H1 (cell line): Measurements from ENCODE around the gene NPC1L1. TPM values are rescaled to one million over a fixed set of nuclear protein-coding genes. Genes with fewer than 3 reads are reported as not detected.

Experiments used
- CTCF ChIA-PET: fragments of 300-600 bp; sonication (Branson Sonifier 250); formaldehyde crosslinking; loops from one replicate; lab custom pipeline; 2021; ENCODE audit not compliant: partially characterized antibody; lab: Charles Lee
- POLR2A ChIA-PET: fragments of 300-600 bp; sonication (Branson Sonifier 250); formaldehyde crosslinking; loops from one replicate; lab custom pipeline; 2021; ENCODE audit warnings: inconsistent platforms; ENCODE audit not compliant: partially characterized antibody; lab: Charles Lee
- DNase-seq, 2 experiments: peaks; one replicate each; pipeline versions ENCODE4 v3.0.0 to v3.0.0-alpha.2; 2010 to 2022; ENCODE audit warnings: low spot score in 2 of 2, low read depth in 1 of 2, mixed read lengths in 1 of 2
- FAIRE-seq: peaks from 2 replicates; lab custom pipeline; 2011; peaks lifted over from hg19 to GRCh38; lab: Jason Lieb, UNC
- H2AFZ ChIP-seq: 2 replicates; pipeline ENCODE4 v1.8.1; 2012; ENCODE audit warnings: low read length, inconsistent platforms
- H2AK5ac ChIP-seq: 2 replicates; pipeline ENCODE4 v1.6.1; 2013; ENCODE audit warnings: low read depth, low read length
- H2BK120ac ChIP-seq: replicated peaks from 2 replicates; pipeline ENCODE3; 2013; ENCODE audit warnings: low read depth, low read length, inconsistent platforms
- H2BK12ac ChIP-seq: 2 replicates; pipeline ENCODE4 v1.6.1; 2013; ENCODE audit warnings: low read depth, low read length
- H2BK15ac ChIP-seq: 2 replicates; pipeline ENCODE4 v1.6.1; 2013; ENCODE audit warnings: low read length
- H2BK20ac ChIP-seq: 2 replicates; pipeline ENCODE4 v1.6.1; 2013; ENCODE audit warnings: low read length
- H2BK5ac ChIP-seq: 2 replicates; pipeline ENCODE4 v1.6.1; 2013; ENCODE audit warnings: low read depth, low read length
- H3K14ac ChIP-seq: 2 replicates; pipeline ENCODE4 v1.6.1; 2013; ENCODE audit warnings: inconsistent platforms; ENCODE audit not compliant: insufficient read length
- H3K18ac ChIP-seq: 2 replicates; pipeline ENCODE4 v1.6.1; 2013; ENCODE audit warnings: low read length; ENCODE audit errors: extremely low read depth
- H3K23ac ChIP-seq: 2 replicates; pipeline ENCODE4 v1.6.1; 2013; ENCODE audit warnings: inconsistent platforms; ENCODE audit not compliant: insufficient read length
- H3K23me2 ChIP-seq: 2 replicates; pipeline ENCODE4 v1.6.1; 2013; ENCODE audit warnings: low read depth, low read length
- H3K27ac ChIP-seq: 2 replicates; pipeline ENCODE4 v1.6.1; 2011; ENCODE audit warnings: low read depth, low read length, inconsistent platforms
- H3K27me3 ChIP-seq, 4 experiments: replicated peaks in 1 of 4; 1 replicate in 1 of 4; 2 replicates in 3 of 4; pipeline versions ENCODE4 v1.6.1 to v1.8.1; 2011 to 2013; ENCODE audit warnings: low read length in 3 of 4, mild to moderate bottlenecking in 3 of 4, inconsistent platforms in 2 of 4, mixed read lengths in 2 of 4, moderate library complexity in 1 of 4; ENCODE audit not compliant: control insufficient read depth in 3 of 4, insufficient read depth in 3 of 4; ENCODE audit errors: extremely low read depth in 1 of 4
- H3K36me3 ChIP-seq, 4 experiments: 2 replicates each; pipeline versions ENCODE4 v1.6.1 to v1.8.1; 2011 to 2013; ENCODE audit warnings: mild to moderate bottlenecking in 4 of 4, low read length in 3 of 4, moderate library complexity in 2 of 4, control low read depth in 1 of 4, inconsistent platforms in 1 of 4; ENCODE audit not compliant: insufficient read depth in 4 of 4, control insufficient read depth in 2 of 4
- H3K4ac ChIP-seq: replicated peaks from 2 replicates; pipeline ENCODE3; 2013; ENCODE audit warnings: low read length, low read depth, mixed read lengths, inconsistent platforms; ENCODE audit not compliant: insufficient read length
- H3K4me1 ChIP-seq, 4 experiments: replicated peaks in 1 of 4; 1 replicate in 1 of 4; 2 replicates in 3 of 4; pipeline versions ENCODE4 v1.6.1 to v1.8.1; 2011 to 2013; ENCODE audit warnings: low read length in 3 of 4, inconsistent platforms in 2 of 4, mixed read lengths in 1 of 4; ENCODE audit not compliant: insufficient read depth in 4 of 4, control insufficient read depth in 3 of 4
- H3K4me2 ChIP-seq, 2 experiments: 2 replicates each; pipeline versions ENCODE4 v1.6.1 to v1.8.1; 2011 to 2013; ENCODE audit warnings: low read depth in 2 of 2, low read length in 2 of 2, control low read depth in 1 of 2, inconsistent platforms in 1 of 2, mild to moderate bottlenecking in 1 of 2; ENCODE audit not compliant: insufficient read depth in 1 of 2
- H3K4me3 ChIP-seq, 4 experiments: fragments of 200-600, 300-600 bp in 1 of 4; sonication (generic), shearing (Covaris generic), sonication (Bioruptor Twin) in 1 of 4; 2 replicates each; pipeline versions ENCODE4 v1.5.1 to v1.8.1; 2011 to 2016; ENCODE audit warnings: low read length in 4 of 4, low read depth in 3 of 4, control low read depth in 2 of 4, inconsistent platforms in 2 of 4, mild to moderate bottlenecking in 2 of 4, mixed read lengths in 1 of 4, moderate library complexity in 1 of 4; ENCODE audit not compliant: insufficient read depth in 2 of 4; ENCODE audit errors: extremely low read depth in 1 of 4
- H3K56ac ChIP-seq: replicated peaks from 2 replicates; pipeline ENCODE3; 2013; ENCODE audit warnings: low read depth, mild to moderate bottlenecking, mixed read lengths, low read length, inconsistent platforms; ENCODE audit not compliant: insufficient read length
- H3K79me1 ChIP-seq: 2 replicates; pipeline ENCODE4 v1.6.1; 2013; ENCODE audit warnings: low read depth, low read length, control low read depth
- H3K79me2 ChIP-seq, 2 experiments: 2 replicates each; pipeline versions ENCODE4 v1.6.1 to v1.8.1; 2012 to 2013; ENCODE audit warnings: low read length in 2 of 2, mild to moderate bottlenecking in 2 of 2, inconsistent platforms in 1 of 2; ENCODE audit not compliant: insufficient read depth in 2 of 2, control insufficient read depth in 1 of 2
- H3K9ac ChIP-seq, 4 experiments: replicated peaks in 1 of 4; 1 replicate in 1 of 4; 2 replicates in 3 of 4; pipeline versions ENCODE4 v1.6.1 to v1.8.1; 2011 to 2013; ENCODE audit warnings: low read depth in 3 of 4, low read length in 3 of 4, control low read depth in 2 of 4, mild to moderate bottlenecking in 2 of 4, moderate library complexity in 2 of 4, inconsistent platforms in 1 of 4; ENCODE audit errors: extremely low read depth in 1 of 4
- H3K9me3 ChIP-seq, 2 experiments: 2 replicates each; pipeline versions ENCODE4 v1.6.1 to v1.8.1; 2012 to 2013; ENCODE audit warnings: mild to moderate bottlenecking in 2 of 2, moderate library complexity in 2 of 2, control low read depth in 1 of 2, inconsistent platforms in 1 of 2, low read depth in 1 of 2, low read length in 1 of 2, mixed read lengths in 1 of 2; ENCODE audit not compliant: insufficient read depth in 2 of 2
- H4K20me1 ChIP-seq, 2 experiments: replicated peaks in 1 of 2; 2 replicates each; pipeline versions ENCODE3 to v1.8.1; 2011 to 2013; ENCODE audit warnings: inconsistent platforms in 2 of 2, low read length in 2 of 2, mild to moderate bottlenecking in 1 of 2; ENCODE audit not compliant: insufficient read depth in 2 of 2, control insufficient read depth in 1 of 2
- H4K5ac ChIP-seq: 2 replicates; pipeline ENCODE4 v1.6.1; 2013; ENCODE audit warnings: low read length, low read depth, mixed read lengths, inconsistent platforms; ENCODE audit not compliant: insufficient read length
- H4K8ac ChIP-seq: 2 replicates; pipeline ENCODE4 v1.8.0; 2013; ENCODE audit warnings: mild to moderate bottlenecking, moderate library complexity, low read length, inconsistent platforms; ENCODE audit not compliant: insufficient read depth; ENCODE audit errors: extremely low read depth
- H4K91ac ChIP-seq: replicated peaks from 2 replicates; pipeline ENCODE3; 2013; ENCODE audit warnings: low read length, mixed read lengths, inconsistent platforms; ENCODE audit not compliant: insufficient read length
- BCL11A ChIP-seq, 2 experiments: IDR thresholded peaks; one replicate each; pipeline ENCODE4 v1.6.1; 2011; ENCODE audit warnings: low read depth in 2 of 2, low read length in 2 of 2, mild to moderate bottlenecking in 2 of 2
- CBX8 ChIP-seq: fragments of 300-800, 300-1000 bp; sonication (generic); IDR thresholded peaks from 2 replicates; pipeline ENCODE4 v1.7.1; 2016; ENCODE audit warnings: low read depth, low read length, borderline replicate concordance
- CEBPB ChIP-seq: IDR thresholded peaks from 2 replicates; pipeline ENCODE4 v1.6.1; 2012; ENCODE audit warnings: low read depth, low read length
- CHD1 ChIP-seq: IDR thresholded peaks from 2 replicates; pipeline ENCODE4 v1.6.1; 2012; ENCODE audit warnings: low read depth, low read length, improper control_type of control experiment
- CHD2 ChIP-seq: IDR thresholded peaks from 2 replicates; pipeline ENCODE4 v1.6.1; 2012; ENCODE audit warnings: low read length, improper control_type of control experiment
- EGR1 ChIP-seq: IDR thresholded peaks from 2 replicates; pipeline ENCODE4 v1.6.1; 2011; ENCODE audit warnings: low read depth, low read length, borderline replicate concordance
- GTF2F1 ChIP-seq: IDR thresholded peaks from 2 replicates; pipeline ENCODE4 v1.6.1; 2012; ENCODE audit warnings: low read depth, low read length, improper control_type of control experiment, borderline replicate concordance
- HDAC2 ChIP-seq, 2 experiments: fragments of 300-600 bp in 1 of 2; sonication (generic) in 1 of 2; IDR thresholded peaks; 2 replicates each; pipeline ENCODE4 v1.6.1; 2011 to 2012; ENCODE audit warnings: low read depth in 2 of 2, low read length in 2 of 2, mild to moderate bottlenecking in 2 of 2, moderate library complexity in 2 of 2, borderline replicate concordance in 1 of 2, inconsistent platforms in 1 of 2
- RXRA ChIP-seq: IDR thresholded peaks from 2 replicates; pipeline ENCODE4 v1.6.1; 2011; ENCODE audit warnings: low read depth, mild to moderate bottlenecking, low read length, moderate library complexity; ENCODE audit not compliant: insufficient read depth
- TAF1 ChIP-seq: IDR thresholded peaks from 2 replicates; pipeline ENCODE4 v1.6.1; 2011; ENCODE audit warnings: mild to moderate bottlenecking, low read depth, low read length
- ZNF274 ChIP-seq: IDR thresholded peaks from 2 replicates; pipeline ENCODE4 v1.7.0; 2012; ENCODE audit warnings: low read length, borderline replicate concordance; ENCODE audit errors: extremely low read depth
- polyA plus RNA-seq, 7 experiments: library from polyadenylated mRNA; depleted of rRNA in 3 of 7; stranded (reverse) in 5 of 7; unstranded in 2 of 7; fragments of >200 nt in 5 of 7; fragments of 200-250 nt in 2 of 7; gene quantifications; 1 replicate in 5 of 7; 2 replicates in 1 of 7; 4 replicates in 1 of 7; pipeline versions ENCODE4 v1.2.1 to v1.2.3, GENCODE V29; 2011 to 2013; ENCODE audit warnings: missing spikeins in 2 of 7, mixed read lengths in 2 of 7
- total RNA-seq: library from RNA; stranded (reverse); fragmentation: NEBNext Ultra II Directional; extraction: Animal tissue kit (Norgen Biotek cat#: 25700); gene quantifications from 2 replicates; pipeline ENCODE4 v1.2.1, GENCODE V29; 2021

The NPC1L1 gene
- total and polyA plus RNA-seq, 2 of the 8 experiments (the other 6 are each of a cell fraction or from before 2014, with no cell fraction given) = 0.06 to 0.21 TPM

DNA sequence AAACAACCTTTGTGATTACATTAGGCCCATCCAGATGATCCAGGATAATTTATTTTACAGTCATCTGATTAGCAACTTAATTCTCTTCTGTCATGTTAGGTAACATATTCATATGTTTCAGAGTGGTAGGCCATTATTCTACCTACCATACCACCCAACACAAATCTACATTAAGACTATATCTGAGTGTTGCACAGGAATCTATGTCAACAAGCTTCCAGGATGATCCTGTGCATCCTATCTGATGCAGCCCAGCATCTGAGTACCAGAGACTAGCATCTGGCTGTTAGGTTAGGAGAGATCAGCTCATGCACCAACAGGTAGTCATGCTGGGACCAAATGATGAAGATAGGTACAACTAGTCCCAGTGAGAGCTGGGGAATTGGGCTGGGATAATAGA, 33.9 kb upstream of the NPC1L1 start:
- no peaks in the 10 kb centered on the region for H3K27me3 ChIP-seq
- no peak overlapping the region for H2AK5ac ChIP-seq
- H3K36me3 ChIP-seq = peaks cover 30 to 50% (median 37%) of the 10 kb centered on the region in 4 experiments

More for the DNA sequence above, 33.9 kb upstream of the NPC1L1 start:
- H4K5ac ChIP-seq = no peak overlapping the region
- H3K27ac ChIP-seq = no peak overlapping the region
- peak overlapping the region in 2 of 4 experiments; percentile 63 to 87; a peak in 2 of 8 replicates for H3K4me3 ChIP-seq
- no peak overlapping the region for H4K91ac ChIP-seq
- H4K20me1 ChIP-seq = peaks cover 0 to 4% of the 10 kb centered on the region in 2 experiments
- no peak overlapping the region for H3K23ac ChIP-seq
- CTCF ChIA-PET = interaction anchor here (1.2 to 1.9 kb wide), 2 partner anchors 9 to 39 kb away, joined by 4 read pairs; no protein-coding TSS in a partner anchor
- H2BK12ac ChIP-seq = no peak overlapping the region
- TF ChIP-seq TAF1 (no peak), CHD1 (no peak), BCL11A (IDR thresholded peaks at IDR 0.05; ENCODE audit: low read depth in 2 of 2, low read length in 2 of 2) (no peak), CHD2 (no peak), ZNF274 (no peak), CBX8 (no peak), CEBPB (no peak), RXRA (no peak), HDAC2 (IDR thresholded peaks at IDR 0.05; ENCODE audit: borderline replicate concordance in 1 of 2, low read depth in 2 of 2, low read length in 2 of 2) (no peak), GTF2F1 (no peak), EGR1 (no peak)
- H3K14ac ChIP-seq = no peak overlapping the region
- peaks cover 12% of the 10 kb centered on the region; the same call in 1 of the 2 replicates for H3K23me2 ChIP-seq
- no peak for FAIRE-seq
- H3K4me2 ChIP-seq = peak overlapping the region; percentile 89 to 92; a peak in 3 of 4 replicates
- no peak overlapping the region for H3K4ac ChIP-seq
- DNase-seq = no peak
- no peak overlapping the region for H2BK120ac ChIP-seq
- no peak overlapping the region for H2AFZ ChIP-seq
- no peak overlapping the region for H2BK15ac ChIP-seq
- H3K9ac ChIP-seq = no peak overlapping the region; a peak in 1 of 7 replicates
- no peak overlapping the region for H4K8ac ChIP-seq
- peaks cover 4% of the 10 kb centered on the region for H3K79me1 ChIP-seq
- POLR2A ChIA-PET = interaction anchor here (0.6 to 8.6 kb wide), 6 partner anchors 13 to 507 kb away, joined by 3 to 89 read pairs (median 4); partner anchors contain the start of genes NUDCD3 and OGDH
- no peaks in the 10 kb centered on the region for H3K9me3 ChIP-seq
- no peak overlapping the region for H3K56ac ChIP-seq
- H3K18ac ChIP-seq = no peak overlapping the region
- H2BK20ac ChIP-seq = no peak overlapping the region
- peaks cover 0 to 20% of the 10 kb centered on the region in 2 experiments; a peak in 3 of 4 replicates for H3K79me2 ChIP-seq
- H2BK5ac ChIP-seq = no peak overlapping the region
- H3K4me1 ChIP-seq = peaks cover 4 to 9% (median 5%) of the 10 kb centered on the region in 4 experiments; a peak in 5 of 7 replicates
